NCI-H2029 treated with DMSO at 0.1 percent for 48 hours (cell line): ENCODE data around the gene CTDP1.

ENCODE experiments used
- DNase-seq: peaks from one replicate; lab custom pipeline; 2025; lab: John Stamatoyannopoulos, UW

CTDP1 gene

GRCh38 chr18:79796531-79797405 lies 117.2 kb downstream of the CTDP1 start:
- DNase-seq: no peak

- no peak for DNase-seq
Measured at GRCh38 chr18:79797518-79798345, 118.1 kb downstream of the CTDP1 start, which contains the start of gene KCNG2. Gene KCNG2, plus strand, starts transcription at chr18:79797938. Its CDS starts 65,730 bp downstream, at chr18:79863668.

GRCh38 chr18:79798346-79798998 lies 118.9 kb downstream of the CTDP1 start:
- DNase-seq: no peak

GRCh38 chr18:79798999-79799370 lies 119.4 kb downstream of the CTDP1 start:
- no peak for DNase-seq

- no peak for DNase-seq
Measured at GRCh38 chr18:79799619-79800370, 120.2 kb downstream of the CTDP1 start.

- no peak for DNase-seq
Measured at GRCh38 chr18:79800371-79801180, 121.0 kb downstream of the CTDP1 start.

- DNase-seq: no peak
Measured at GRCh38 chr18:79801217-79801616, 121.6 kb downstream of the CTDP1 start.

GRCh38 chr18:79801641-79802040 lies 122.0 kb downstream of the CTDP1 start:
- no peak for DNase-seq

- DNase-seq: no peak
Measured at GRCh38 chr18:79802298-79802697, 122.7 kb downstream of the CTDP1 start.

- DNase-seq: no peak
Measured at GRCh38 chr18:79803611-79804051, 124.0 kb downstream of the CTDP1 start.
